K562 (cell line): Measurements from ENCODE around the gene CYBB. TPM values are rescaled to one million over a fixed set of nuclear protein-coding genes. Genes with fewer than 3 reads are reported as not detected.

ENCODE experiments used
- NRF1 ChIP-seq, 2 experiments: fragments of 450-650 bp; IDR thresholded peaks in 1 of 2; conservative IDR thresholded peaks in 1 of 2; 2 replicates each; pipeline ENCODE4 v1.6.1; 2014; ENCODE audit warnings: mild to moderate bottlenecking in 2 of 2
- RAD21 ChIP-seq, 2 experiments: fragments of 250-450 bp in 1 of 2; fragments of 450-650 bp in 1 of 2; sonication (Bioruptor Pico) in 1 of 2; formaldehyde crosslinking in 1 of 2; IDR thresholded peaks in 1 of 2; conservative IDR thresholded peaks in 1 of 2; 2 replicates each; pipeline versions ENCODE4 v1.4.0 to v1.8.0; 2020 to 2022; ENCODE audit warnings: mild to moderate bottlenecking in 2 of 2, moderate library complexity in 1 of 2
- SMC3 ChIP-seq: conservative IDR thresholded peaks from 2 replicates; pipeline ENCODE4 v1.6.1; 2011; ENCODE audit warnings: low read depth, low read length, improper control_type of control experiment; ENCODE audit not compliant: insufficient read depth
- ZNF263 ChIP-seq: sonication (generic); formaldehyde crosslinking; IDR thresholded peaks from 2 replicates; pipeline ENCODE4 v1.8.0; 2022; ENCODE audit warnings: mild to moderate bottlenecking, missing genetic modification reagents, borderline replicate concordance
- ZSCAN32 ChIP-seq: fragments of 450-650 bp; formaldehyde crosslinking; IDR thresholded peaks from 2 replicates; pipeline ENCODE4 v1.4.0; 2020; ENCODE audit warnings: mild to moderate bottlenecking, moderate library complexity
- polyA plus RNA-seq, 8 experiments: library from polyadenylated mRNA; depleted of rRNA in 4 of 8; stranded (reverse) in 5 of 8; unstranded in 3 of 8; fragments of >200 nt; fragmentation: Nextera tagmentation in 2 of 8; fragmentation: Illumina TruSeq in 1 of 8; extraction: Ambion mirVana in 2 of 8; extraction: Trizol in 1 of 8; gene quantifications; 2 replicates each; pipeline versions ENCODE4 v1.2.1 to v1.2.3, GENCODE V29; 2011 to 2014; ENCODE audit warnings: inconsistent platforms in 1 of 8, missing spikeins in 1 of 8
- total RNA-seq, 7 experiments: library from RNA; depleted of rRNA in 6 of 7; stranded (reverse); fragments of >200 nt in 6 of 7; fragmentation: Illumina TruSeq in 2 of 7; extraction: Trizol in 2 of 7; gene quantifications; 2 replicates each; pipeline versions ENCODE4 v1.2.1 to v1.2.3, GENCODE V29; 2011 to 2021; ENCODE audit warnings: low replicate concordance in 1 of 7
- TF ChIP-seq, protein P1 (sequence below), 2 experiments: fragments of 450-650 bp; formaldehyde crosslinking in 1 of 2; IDR thresholded peaks; 2 replicates each; pipeline versions ENCODE4 v1.4.0 to v1.6.1; 2014 to 2020; ENCODE audit warnings: mild to moderate bottlenecking in 2 of 2, borderline replicate concordance in 1 of 2, low read depth in 1 of 2
- TF ChIP-seq, protein P2 (sequence below): fragments of 450-650 bp; formaldehyde crosslinking; IDR thresholded peaks from 2 replicates; pipeline ENCODE4 v1.4.0; 2020; ENCODE audit warnings: mild to moderate bottlenecking, moderate library complexity
- TF ChIP-seq, protein P3 (sequence below), 3 experiments: IDR thresholded peaks in 2 of 3; conservative IDR thresholded peaks in 1 of 3; 2 replicates each; pipeline ENCODE4 v1.5.1; 2011 to 2012; ENCODE audit warnings: low read length in 3 of 3, mild to moderate bottlenecking in 3 of 3, control low read depth in 2 of 3, improper control_type of control experiment in 1 of 3, inconsistent platforms in 1 of 3, low read depth in 1 of 3, mixed read lengths in 1 of 3, moderate library complexity in 1 of 3; ENCODE audit not compliant: insufficient read depth in 2 of 3

Gene CYBB
- total and polyA plus RNA-seq, 9 of the 15 experiments (the other 6 are each of a cell fraction or from before 2014, with no cell fraction given) = 0.25 to 1.3 (median 0.74) TPM

DNA sequence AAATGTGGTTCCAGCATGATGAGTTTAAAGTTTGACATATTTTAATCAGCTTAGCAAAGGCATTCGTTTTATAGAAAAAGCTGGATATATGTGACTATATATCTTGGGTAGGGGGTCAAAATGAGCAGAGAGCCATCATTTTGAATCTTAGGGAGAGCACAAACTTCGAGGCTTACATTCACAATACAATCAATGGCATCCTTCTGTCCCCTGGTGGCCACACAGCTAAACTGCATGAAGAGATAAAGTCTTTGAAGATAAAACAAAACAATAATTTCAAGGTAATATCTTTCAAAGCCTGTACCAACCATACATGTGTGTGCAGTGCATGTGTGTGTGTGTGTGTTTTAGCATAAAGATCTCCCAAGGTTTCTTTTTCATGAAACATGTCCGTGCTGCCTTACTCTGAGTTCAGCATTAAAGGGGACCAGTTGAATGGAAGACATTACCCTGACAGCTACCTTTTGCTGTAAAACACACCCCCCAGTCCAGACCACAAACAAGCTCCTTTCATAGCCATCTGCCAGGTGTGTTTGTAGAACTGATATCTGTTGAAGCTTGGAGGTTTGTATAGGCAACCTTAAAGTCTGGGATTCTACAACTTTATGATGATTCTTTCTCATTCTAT is 45.5 kb downstream of the CYBB start (continued):
- TF ChIP-seq, protein P1, sequence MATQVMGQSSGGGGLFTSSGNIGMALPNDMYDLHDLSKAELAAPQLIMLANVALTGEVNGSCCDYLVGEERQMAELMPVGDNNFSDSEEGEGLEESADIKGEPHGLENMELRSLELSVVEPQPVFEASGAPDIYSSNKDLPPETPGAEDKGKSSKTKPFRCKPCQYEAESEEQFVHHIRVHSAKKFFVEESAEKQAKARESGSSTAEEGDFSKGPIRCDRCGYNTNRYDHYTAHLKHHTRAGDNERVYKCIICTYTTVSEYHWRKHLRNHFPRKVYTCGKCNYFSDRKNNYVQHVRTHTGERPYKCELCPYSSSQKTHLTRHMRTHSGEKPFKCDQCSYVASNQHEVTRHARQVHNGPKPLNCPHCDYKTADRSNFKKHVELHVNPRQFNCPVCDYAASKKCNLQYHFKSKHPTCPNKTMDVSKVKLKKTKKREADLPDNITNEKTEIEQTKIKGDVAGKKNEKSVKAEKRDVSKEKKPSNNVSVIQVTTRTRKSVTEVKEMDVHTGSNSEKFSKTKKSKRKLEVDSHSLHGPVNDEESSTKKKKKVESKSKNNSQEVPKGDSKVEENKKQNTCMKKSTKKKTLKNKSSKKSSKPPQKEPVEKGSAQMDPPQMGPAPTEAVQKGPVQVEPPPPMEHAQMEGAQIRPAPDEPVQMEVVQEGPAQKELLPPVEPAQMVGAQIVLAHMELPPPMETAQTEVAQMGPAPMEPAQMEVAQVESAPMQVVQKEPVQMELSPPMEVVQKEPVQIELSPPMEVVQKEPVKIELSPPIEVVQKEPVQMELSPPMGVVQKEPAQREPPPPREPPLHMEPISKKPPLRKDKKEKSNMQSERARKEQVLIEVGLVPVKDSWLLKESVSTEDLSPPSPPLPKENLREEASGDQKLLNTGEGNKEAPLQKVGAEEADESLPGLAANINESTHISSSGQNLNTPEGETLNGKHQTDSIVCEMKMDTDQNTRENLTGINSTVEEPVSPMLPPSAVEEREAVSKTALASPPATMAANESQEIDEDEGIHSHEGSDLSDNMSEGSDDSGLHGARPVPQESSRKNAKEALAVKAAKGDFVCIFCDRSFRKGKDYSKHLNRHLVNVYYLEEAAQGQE (IDR thresholded peaks at IDR 0.05; ENCODE audit: borderline replicate concordance) = peak; percentile 90
- TF ChIP-seq, protein P1 (CRISPR knock-in tag; IDR thresholded peaks at IDR 0.05; ENCODE audit: low read depth) = no peak
- no peak for TF ChIP-seq ZNF263 (CRISPR knock-in tag)
- TF ChIP-seq ZSCAN32 (CRISPR knock-in tag) = no peak
- TF ChIP-seq, protein P2, sequence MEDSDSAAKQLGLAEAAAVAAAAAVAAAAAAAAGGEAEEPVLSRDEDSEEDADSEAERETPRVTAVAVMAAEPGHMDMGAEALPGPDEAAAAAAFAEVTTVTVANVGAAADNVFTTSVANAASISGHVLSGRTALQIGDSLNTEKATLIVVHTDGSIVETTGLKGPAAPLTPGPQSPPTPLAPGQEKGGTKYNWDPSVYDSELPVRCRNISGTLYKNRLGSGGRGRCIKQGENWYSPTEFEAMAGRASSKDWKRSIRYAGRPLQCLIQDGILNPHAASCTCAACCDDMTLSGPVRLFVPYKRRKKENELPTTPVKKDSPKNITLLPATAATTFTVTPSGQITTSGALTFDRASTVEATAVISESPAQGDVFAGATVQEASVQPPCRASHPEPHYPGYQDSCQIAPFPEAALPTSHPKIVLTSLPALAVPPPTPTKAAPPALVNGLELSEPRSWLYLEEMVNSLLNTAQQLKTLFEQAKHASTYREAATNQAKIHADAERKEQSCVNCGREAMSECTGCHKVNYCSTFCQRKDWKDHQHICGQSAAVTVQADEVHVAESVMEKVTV (CRISPR knock-in tag) = peak; percentile 73
- TF ChIP-seq RAD21 (CRISPR knock-in tag; conservative IDR thresholded peaks at IDR 0.05 in 1 of 2, IDR thresholded peaks at IDR 0.05 in 1 of 2) = peak; percentile 93 to 95
- TF ChIP-seq SMC3 = peak; percentile 93
- TF ChIP-seq, protein P3, sequence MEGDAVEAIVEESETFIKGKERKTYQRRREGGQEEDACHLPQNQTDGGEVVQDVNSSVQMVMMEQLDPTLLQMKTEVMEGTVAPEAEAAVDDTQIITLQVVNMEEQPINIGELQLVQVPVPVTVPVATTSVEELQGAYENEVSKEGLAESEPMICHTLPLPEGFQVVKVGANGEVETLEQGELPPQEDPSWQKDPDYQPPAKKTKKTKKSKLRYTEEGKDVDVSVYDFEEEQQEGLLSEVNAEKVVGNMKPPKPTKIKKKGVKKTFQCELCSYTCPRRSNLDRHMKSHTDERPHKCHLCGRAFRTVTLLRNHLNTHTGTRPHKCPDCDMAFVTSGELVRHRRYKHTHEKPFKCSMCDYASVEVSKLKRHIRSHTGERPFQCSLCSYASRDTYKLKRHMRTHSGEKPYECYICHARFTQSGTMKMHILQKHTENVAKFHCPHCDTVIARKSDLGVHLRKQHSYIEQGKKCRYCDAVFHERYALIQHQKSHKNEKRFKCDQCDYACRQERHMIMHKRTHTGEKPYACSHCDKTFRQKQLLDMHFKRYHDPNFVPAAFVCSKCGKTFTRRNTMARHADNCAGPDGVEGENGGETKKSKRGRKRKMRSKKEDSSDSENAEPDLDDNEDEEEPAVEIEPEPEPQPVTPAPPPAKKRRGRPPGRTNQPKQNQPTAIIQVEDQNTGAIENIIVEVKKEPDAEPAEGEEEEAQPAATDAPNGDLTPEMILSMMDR (IDR thresholded peaks at IDR 0.05 in 2 of 3, conservative IDR thresholded peaks at IDR 0.05 in 1 of 3; ENCODE audit: insufficient read depth in 2 of 3, low read depth in 1 of 3, low read length in 3 of 3) = peak; percentile 69 to 87 (median 76); a peak in 5 of 6 replicates
- no peak for TF ChIP-seq NRF1 (conservative IDR thresholded peaks at IDR 0.05 in 1 of 2, IDR thresholded peaks at IDR 0.05 in 1 of 2)
